ENCODE measurements around the gene TFF3.

DNA sequence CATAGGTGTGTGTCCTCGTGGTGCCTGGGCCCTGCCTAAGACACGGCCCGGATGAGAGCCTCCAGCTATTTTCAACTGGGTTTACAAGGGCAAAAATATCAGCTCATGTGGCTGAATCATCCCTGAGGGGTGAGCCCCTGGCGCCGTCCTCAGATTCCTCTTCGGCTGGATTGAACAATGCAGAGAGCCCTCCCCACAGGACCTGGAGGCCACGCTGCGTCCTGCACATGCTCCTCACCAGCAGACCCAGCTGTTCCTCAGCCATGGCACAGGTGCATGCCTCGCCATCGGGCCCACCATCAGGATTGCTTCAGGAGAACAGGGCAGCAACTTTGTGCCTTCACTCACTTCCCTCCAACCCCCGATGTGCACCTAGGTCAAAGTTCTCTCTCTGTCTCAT is 35.3 kb downstream of the TFF3 start:
- TF ChIP-seq, protein P1, sequence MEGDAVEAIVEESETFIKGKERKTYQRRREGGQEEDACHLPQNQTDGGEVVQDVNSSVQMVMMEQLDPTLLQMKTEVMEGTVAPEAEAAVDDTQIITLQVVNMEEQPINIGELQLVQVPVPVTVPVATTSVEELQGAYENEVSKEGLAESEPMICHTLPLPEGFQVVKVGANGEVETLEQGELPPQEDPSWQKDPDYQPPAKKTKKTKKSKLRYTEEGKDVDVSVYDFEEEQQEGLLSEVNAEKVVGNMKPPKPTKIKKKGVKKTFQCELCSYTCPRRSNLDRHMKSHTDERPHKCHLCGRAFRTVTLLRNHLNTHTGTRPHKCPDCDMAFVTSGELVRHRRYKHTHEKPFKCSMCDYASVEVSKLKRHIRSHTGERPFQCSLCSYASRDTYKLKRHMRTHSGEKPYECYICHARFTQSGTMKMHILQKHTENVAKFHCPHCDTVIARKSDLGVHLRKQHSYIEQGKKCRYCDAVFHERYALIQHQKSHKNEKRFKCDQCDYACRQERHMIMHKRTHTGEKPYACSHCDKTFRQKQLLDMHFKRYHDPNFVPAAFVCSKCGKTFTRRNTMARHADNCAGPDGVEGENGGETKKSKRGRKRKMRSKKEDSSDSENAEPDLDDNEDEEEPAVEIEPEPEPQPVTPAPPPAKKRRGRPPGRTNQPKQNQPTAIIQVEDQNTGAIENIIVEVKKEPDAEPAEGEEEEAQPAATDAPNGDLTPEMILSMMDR (conservative IDR thresholded peaks at IDR 0.05; ENCODE audit: low read depth, low read length) = no peak
- TF ChIP-seq EZH2 (IDR thresholded peaks at IDR 0.05; ENCODE audit: borderline replicate concordance, low read depth, low read length, poor library complexity, severe bottlenecking) = no peak

Measured in A673 (cell line).